CD14-positive monocyte (primary cell): ENCODE measurements around the gene MRPS30. TPM values are rescaled to one million over a fixed set of nuclear protein-coding genes. Genes with fewer than 3 reads are reported as not detected.
"Not testable (repeated sequence)": the region's sequence is repeated elsewhere in the genome, so short reads cannot be mapped to it uniquely, and the experiment has no call there.

Experiments used
- DNase-seq, 3 donors: peaks; one replicate each; pipeline ENCODE4 v3.0.0-alpha.2; 2011 to 2022
- H2AFZ ChIP-seq: 2 replicates; pipeline ENCODE4 v1.6.0; 2012; ENCODE audit warnings: mild to moderate bottlenecking, low read depth, low read length, inconsistent platforms; ENCODE audit not compliant: insufficient read depth, poor library complexity, severe bottlenecking
- H3K27ac ChIP-seq, 2 donors: 1 replicate in 1 of 2; 2 replicates in 1 of 2; pipeline ENCODE4 v1.5.1; 2012 to 2013; ENCODE audit warnings: low read length in 2 of 2, control low read depth in 1 of 2, inconsistent platforms in 1 of 2, low read depth in 1 of 2, mild to moderate bottlenecking in 1 of 2
- H3K27me3 ChIP-seq, 2 donors: one replicate each; pipeline versions ENCODE4 v1.6.0 to v1.6.1; 2011 to 2013; ENCODE audit warnings: low read length in 2 of 2; ENCODE audit not compliant: control insufficient read depth in 2 of 2, insufficient read depth in 2 of 2
- H3K36me3 ChIP-seq, 2 donors: replicated peaks in 1 of 2; 1 replicate in 1 of 2; 2 replicates in 1 of 2; pipeline versions ENCODE4 v1.5.1 to v1.6.1; 2012 to 2013; ENCODE audit warnings: low read length in 2 of 2, control low read depth in 1 of 2, inconsistent platforms in 1 of 2, mild to moderate bottlenecking in 1 of 2; ENCODE audit not compliant: insufficient read depth in 2 of 2, control insufficient read depth in 1 of 2
- H3K4me1 ChIP-seq, 2 donors: 1 replicate in 1 of 2; 2 replicates in 1 of 2; pipeline versions ENCODE4 v1.5.1 to v1.6.1; 2012 to 2013; ENCODE audit warnings: low read length in 2 of 2, control low read depth in 1 of 2, inconsistent platforms in 1 of 2, mild to moderate bottlenecking in 1 of 2, moderate library complexity in 1 of 2; ENCODE audit not compliant: insufficient read depth in 2 of 2, control insufficient read depth in 1 of 2
- H3K4me2 ChIP-seq: replicated peaks from 2 replicates; pipeline ENCODE3; 2012; ENCODE audit warnings: low read length, moderate library complexity, mild to moderate bottlenecking; ENCODE audit not compliant: poor library complexity, severe bottlenecking; ENCODE audit errors: extremely low read depth
- H3K4me3 ChIP-seq, 3 experiments: fragments of 200-600 bp in 1 of 3; sonication (generic) in 1 of 3; replicated peaks in 1 of 3; 1 replicate in 2 of 3; 2 replicates in 1 of 3; pipeline ENCODE4 v1.5.1; 2011 to 2013; ENCODE audit warnings: low read length in 3 of 3, mild to moderate bottlenecking in 3 of 3, control low read depth in 2 of 3, low read depth in 2 of 3, inconsistent platforms in 1 of 3, moderate library complexity in 1 of 3
- H3K79me2 ChIP-seq: 2 replicates; pipeline ENCODE4 v1.6.0; 2012; ENCODE audit warnings: mild to moderate bottlenecking, control low read depth, inconsistent platforms, low read length, moderate library complexity; ENCODE audit not compliant: insufficient read depth
- H3K9ac ChIP-seq: 2 replicates; pipeline ENCODE4 v1.6.0; 2017; ENCODE audit warnings: low read length, mild to moderate bottlenecking; ENCODE audit not compliant: insufficient read depth, poor library complexity, severe bottlenecking
- H3K9me3 ChIP-seq, 2 donors: replicated peaks in 1 of 2; 1 replicate in 1 of 2; 2 replicates in 1 of 2; pipeline versions ENCODE4 v1.5.1 to v1.6.1; 2012 to 2013; ENCODE audit warnings: low read length in 2 of 2, control low read depth in 1 of 2; ENCODE audit not compliant: control insufficient read depth in 1 of 2, insufficient read depth in 1 of 2
- H4K20me1 ChIP-seq: 2 replicates; pipeline ENCODE4 v1.6.0; 2012; ENCODE audit warnings: mild to moderate bottlenecking, low read length, control low read depth, moderate library complexity; ENCODE audit not compliant: insufficient read depth
- H3K27ac Mint-ChIP-seq, 7 donors: one replicate each; pipeline ENCODE4 v1.8.0; 2020; ENCODE audit warnings: mild to moderate bottlenecking in 7 of 7, mixed read lengths in 7 of 7, moderate library complexity in 6 of 7, inconsistent platforms in 2 of 7
- H3K27me3 Mint-ChIP-seq, 3 donors: one replicate each; pipeline ENCODE4 v1.8.0; 2021 to 2022; ENCODE audit warnings: low read depth in 3 of 3, mild to moderate bottlenecking in 3 of 3, mixed read lengths in 3 of 3, moderate library complexity in 3 of 3, inconsistent platforms in 1 of 3
- H3K36me3 Mint-ChIP-seq, 2 donors: one replicate each; pipeline ENCODE4 v1.8.0; 2020; ENCODE audit warnings: mixed read lengths in 2 of 2, inconsistent platforms in 1 of 2, mild to moderate bottlenecking in 1 of 2
- H3K4me1 Mint-ChIP-seq: one replicate; pipeline ENCODE4 v1.8.0; 2020; ENCODE audit warnings: mild to moderate bottlenecking, mixed read lengths
- H3K4me3 Mint-ChIP-seq, 2 donors: one replicate each; pipeline ENCODE4 v1.8.0; 2020; ENCODE audit warnings: mild to moderate bottlenecking in 2 of 2, mixed read lengths in 2 of 2, moderate library complexity in 1 of 2
- H3K9me3 Mint-ChIP-seq, 7 donors: one replicate each; pipeline ENCODE4 v1.8.0; 2020 to 2022; ENCODE audit warnings: mixed read lengths in 7 of 7, mild to moderate bottlenecking in 6 of 7, moderate library complexity in 6 of 7, inconsistent platforms in 2 of 7
- WGBS: methylation state at CpG from one replicate; pipeline ENCODE4 v1.1.5; 2013; ENCODE audit warnings: missing lambda C conversion rate; ENCODE audit not compliant: insufficient coverage; 5-methylcytosine and 5-hydroxymethylcytosine counted together
- intact Hi-C, 2 donors: fragments of 100-400 bp; cut with micrococcal nuclease; formaldehyde crosslinking; loops; one replicate each; pipeline versions ENCODE4 v1.15.0 to v1.15.1; 2023
- polyA plus RNA-seq, 3 donors: library from polyadenylated mRNA; depleted of rRNA in 1 of 3; unstranded in 2 of 3; stranded (reverse) in 1 of 3; fragments of 300-500 nt in 2 of 3; fragments of >200 nt in 1 of 3; fragmentation: Illumina TruSeq in 2 of 3; gene quantifications; 1 replicate in 2 of 3; 2 replicates in 1 of 3; pipeline ENCODE4 v1.2.3, GENCODE V29; 2012 to 2021
- TF ChIP-seq, protein P1 (sequence below): fragments of 200-600 bp; IDR thresholded peaks from one replicate; pipeline ENCODE4 v1.8.0; 2022; ENCODE audit warnings: antibody characterized with exemption, mild to moderate bottlenecking

Gene MRPS30
- polyA plus RNA-seq, 3 donors = 8.8 to 28.1 (median 24.7) TPM

DNA sequence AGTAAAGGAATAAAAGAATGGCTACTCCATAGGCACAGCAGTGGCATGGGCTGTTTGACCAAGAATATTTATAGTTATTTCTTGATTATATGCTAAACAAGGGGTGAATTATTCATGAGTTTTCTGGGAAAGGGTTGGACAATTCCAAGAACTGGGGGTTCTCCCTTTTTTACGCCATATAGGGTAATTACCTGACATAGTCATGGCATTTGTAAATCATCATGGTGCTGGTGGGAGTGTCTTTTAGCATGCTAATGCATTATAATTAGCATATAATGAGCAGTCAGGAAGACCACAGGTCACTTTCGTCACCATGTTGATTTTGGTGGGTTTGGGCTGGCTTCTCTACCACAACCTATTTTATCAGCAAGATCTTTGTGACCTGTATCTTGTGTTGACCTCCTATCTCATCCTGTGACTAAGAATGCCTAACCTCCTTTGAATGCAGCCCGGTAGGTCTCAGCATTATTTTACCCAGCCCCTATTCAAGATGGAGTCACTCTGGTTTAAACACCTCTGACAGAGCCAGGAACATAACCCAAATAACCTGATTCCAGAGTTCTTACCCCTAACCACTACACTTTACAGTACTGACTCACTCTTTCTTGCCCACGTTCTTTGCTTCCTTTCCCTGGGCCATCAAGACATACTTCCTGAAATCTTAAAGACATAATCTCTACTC, 25.0 kb upstream of the MRPS30 start:
- H3K9me3 ChIP-seq = peaks cover 7 to 10% of the 10 kb centered on the region in 2 donors
- H2AFZ ChIP-seq = no peak overlapping the region
- H4K20me1 ChIP-seq = no peaks in the 10 kb centered on the region
- no peaks in the 10 kb centered on the region for H3K27me3 ChIP-seq
- Mint-ChIP-seq H3K27me3 (peaks cover 0 to 4% (median 0%) of the 10 kb centered on the region in 3 donors), H3K4me3 (no peak overlapping the region), H3K9me3 (peaks cover 2 to 12% (median 10%) of the 10 kb centered on the region in 7 donors), H3K4me1 (no peaks in the 10 kb centered on the region), H3K27ac (no peak overlapping the region), H3K36me3 (no peaks in the 10 kb centered on the region)
- no peak overlapping the region for H3K27ac ChIP-seq
- no peak overlapping the region for H3K4me2 ChIP-seq
- no peak overlapping the region for H3K9ac ChIP-seq
- no peak for DNase-seq
- H3K4me1 ChIP-seq = no peaks in the 10 kb centered on the region
- TF ChIP-seq, protein P1, sequence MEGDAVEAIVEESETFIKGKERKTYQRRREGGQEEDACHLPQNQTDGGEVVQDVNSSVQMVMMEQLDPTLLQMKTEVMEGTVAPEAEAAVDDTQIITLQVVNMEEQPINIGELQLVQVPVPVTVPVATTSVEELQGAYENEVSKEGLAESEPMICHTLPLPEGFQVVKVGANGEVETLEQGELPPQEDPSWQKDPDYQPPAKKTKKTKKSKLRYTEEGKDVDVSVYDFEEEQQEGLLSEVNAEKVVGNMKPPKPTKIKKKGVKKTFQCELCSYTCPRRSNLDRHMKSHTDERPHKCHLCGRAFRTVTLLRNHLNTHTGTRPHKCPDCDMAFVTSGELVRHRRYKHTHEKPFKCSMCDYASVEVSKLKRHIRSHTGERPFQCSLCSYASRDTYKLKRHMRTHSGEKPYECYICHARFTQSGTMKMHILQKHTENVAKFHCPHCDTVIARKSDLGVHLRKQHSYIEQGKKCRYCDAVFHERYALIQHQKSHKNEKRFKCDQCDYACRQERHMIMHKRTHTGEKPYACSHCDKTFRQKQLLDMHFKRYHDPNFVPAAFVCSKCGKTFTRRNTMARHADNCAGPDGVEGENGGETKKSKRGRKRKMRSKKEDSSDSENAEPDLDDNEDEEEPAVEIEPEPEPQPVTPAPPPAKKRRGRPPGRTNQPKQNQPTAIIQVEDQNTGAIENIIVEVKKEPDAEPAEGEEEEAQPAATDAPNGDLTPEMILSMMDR = no peak
- no peaks in the 10 kb centered on the region for H3K36me3 ChIP-seq
- intact Hi-C loops = no loop called here
- WGBS = 77% methylated on average over 2 of the region's 4 CpGs
- H3K79me2 ChIP-seq = no peaks in the 10 kb centered on the region
- no peak overlapping the region for H3K4me3 ChIP-seq

DNA sequence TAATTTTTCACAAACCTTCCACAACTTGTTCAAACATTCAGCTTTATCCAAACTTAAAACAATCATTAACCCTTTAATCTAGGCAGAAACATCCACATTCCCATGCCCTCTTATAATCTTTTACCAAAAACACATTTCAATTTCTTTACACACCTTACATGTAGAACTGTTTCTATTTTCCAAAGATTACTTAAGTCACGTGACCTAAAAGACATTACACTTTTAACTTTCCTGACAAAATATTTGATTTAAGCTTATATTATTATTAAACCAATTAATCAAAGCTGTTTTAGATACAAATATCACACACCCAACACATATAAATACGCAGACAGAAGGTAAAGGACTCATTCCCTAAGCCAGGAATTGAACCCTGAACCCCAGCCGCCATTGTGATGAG, 21.0 kb upstream of the MRPS30 start:
- H3K27me3 ChIP-seq = no peaks in the 10 kb centered on the region
- intact Hi-C loops = no loop called here
- Mint-ChIP-seq H3K4me1 (no peaks in the 10 kb centered on the region), H3K4me3 (no peak overlapping the region), H3K9me3 (peaks cover 9 to 28% (median 18%) of the 10 kb centered on the region in 7 donors), H3K27me3 (peaks cover 0 to 4% (median 0%) of the 10 kb centered on the region in 3 donors), H3K27ac (no peak overlapping the region), H3K36me3 (no peaks in the 10 kb centered on the region)
- no peaks in the 10 kb centered on the region for H3K36me3 ChIP-seq
- WGBS = 90% methylated on average over 2 of the region's 3 CpGs
- no peak overlapping the region for H3K4me3 ChIP-seq
- DNase-seq = no peak
- H3K9me3 ChIP-seq = peaks cover 12 to 23% of the 10 kb centered on the region in 2 donors
- H3K9ac ChIP-seq = no peak overlapping the region
- H3K27ac ChIP-seq = no peak overlapping the region
- H3K79me2 ChIP-seq = no peaks in the 10 kb centered on the region
- no peaks in the 10 kb centered on the region for H3K4me1 ChIP-seq
- no peaks in the 10 kb centered on the region for H4K20me1 ChIP-seq
- no peak overlapping the region for H2AFZ ChIP-seq
- TF ChIP-seq, protein P1 = no peak
- no peak overlapping the region for H3K4me2 ChIP-seq

DNA sequence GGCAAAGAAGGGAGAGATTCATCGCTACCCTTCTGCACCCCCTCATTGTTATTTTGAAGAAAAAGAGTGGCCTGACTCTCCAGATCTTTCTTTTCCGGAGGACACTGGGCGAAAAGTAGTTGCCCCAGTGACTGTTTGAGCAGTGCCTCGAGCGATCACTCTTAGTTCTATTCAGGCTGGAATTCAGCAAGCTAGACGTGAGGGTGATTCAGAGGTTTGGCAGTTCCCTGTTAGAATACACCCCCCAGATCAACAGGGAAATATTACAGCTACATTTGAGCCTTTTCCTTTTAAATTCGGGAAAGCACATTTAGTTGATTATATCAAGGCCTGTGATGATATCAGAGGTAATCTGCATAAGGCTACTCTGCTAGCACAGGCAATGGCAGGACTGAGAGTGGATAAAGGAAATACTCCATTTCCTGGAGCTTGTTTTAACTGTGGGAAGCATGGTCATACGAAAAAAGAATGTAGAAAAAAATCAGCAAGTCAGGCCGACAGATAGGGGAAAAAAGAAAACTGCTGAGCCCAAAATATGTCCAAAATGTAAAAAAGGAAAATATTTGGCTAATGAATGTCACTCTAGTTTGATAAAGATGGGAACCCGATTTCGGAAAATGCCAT, 19.3 kb upstream of the MRPS30 start:
- H3K9ac ChIP-seq, intact Hi-C loops, H3K27me3 ChIP-seq, H3K4me3 ChIP-seq, H3K36me3 Mint-ChIP-seq, H3K4me1 ChIP-seq, H3K79me2 ChIP-seq, H3K27ac Mint-ChIP-seq, H3K4me3 Mint-ChIP-seq, DNase-seq, H3K27ac ChIP-seq, H3K27me3 Mint-ChIP-seq, H3K4me2 ChIP-seq, H2AFZ ChIP-seq, H3K36me3 ChIP-seq, H4K20me1 ChIP-seq, H3K4me1 Mint-ChIP-seq: not testable (repeated sequence)
- peaks cover 14 to 35% (median 28%) of the 10 kb centered on the region in 7 donors for H3K9me3 Mint-ChIP-seq
- 87% methylated on average over 4 of the region's 11 CpGs for WGBS
- peaks cover 24 to 35% of the 10 kb centered on the region in 2 donors for H3K9me3 ChIP-seq
